Neural cell (in vitro differentiated cells): ENCODE measurements around the gene CEP170B. TPM values are rescaled to one million over a fixed set of nuclear protein-coding genes. Genes with fewer than 3 reads are reported as not detected.
"Not testable (repeated sequence)": the region's sequence is repeated elsewhere in the genome, so short reads cannot be mapped to it uniquely, and the experiment has no call there.

Experiments used
- H2AFZ ChIP-seq: fragments of 200-600, 300-800 bp; sonication (generic), shearing (Covaris generic); 2 replicates; pipeline ENCODE4 v1.6.0; 2014; ENCODE audit warnings: low read depth, mild to moderate bottlenecking, antibody characterized with exemption, low read length, moderate library complexity
- H3F3A ChIP-seq: fragments of 200-600 bp; shearing (Covaris generic); 2 replicates; pipeline ENCODE4 v1.6.1; 2016; ENCODE audit warnings: mild to moderate bottlenecking, moderate library complexity, mixed read lengths, antibody characterized with exemption, low read length; ENCODE audit not compliant: insufficient read depth, poor library complexity, severe bottlenecking
- H3K27ac ChIP-seq: fragments of 200-600, 300-800 bp; sonication (generic), shearing (Covaris generic); 2 replicates; pipeline ENCODE4 v1.5.1; 2014; ENCODE audit warnings: mild to moderate bottlenecking, low read length, moderate library complexity
- H3K27me3 ChIP-seq: fragments of 300-800, 200-600 bp; sonication (generic), shearing (Covaris generic); 2 replicates; pipeline ENCODE4 v1.6.0; 2014; ENCODE audit warnings: mild to moderate bottlenecking, low read depth, low read length, moderate library complexity; ENCODE audit not compliant: insufficient read depth
- H3K36me3 ChIP-seq: fragments of 300-800, 200-600 bp; sonication (generic), shearing (Covaris generic); 2 replicates; pipeline ENCODE4 v1.5.1; 2014; ENCODE audit warnings: mild to moderate bottlenecking, antibody characterized with exemption, low read length, moderate library complexity; ENCODE audit not compliant: insufficient read depth
- H3K4me2 ChIP-seq: fragments of 300-800, 200-600 bp; sonication (generic), shearing (Covaris generic); 2 replicates; pipeline ENCODE4 v1.6.0; 2014; ENCODE audit warnings: mild to moderate bottlenecking, low read length
- H3K4me3 ChIP-seq: fragments of 300-800, 200-600 bp; sonication (generic), shearing (Covaris generic); 2 replicates; pipeline ENCODE4 v1.5.1; 2014; ENCODE audit warnings: mild to moderate bottlenecking, low read length, moderate library complexity
- H3K79me2 ChIP-seq: fragments of 200-600 bp; shearing (Covaris generic); replicated peaks from 2 replicates; pipeline ENCODE4 v1.6.0; 2014; ENCODE audit warnings: mild to moderate bottlenecking, low read length, moderate library complexity; ENCODE audit not compliant: insufficient read depth
- H3K9ac ChIP-seq: fragments of 300-800, 200-600 bp; sonication (generic), shearing (Covaris generic); 2 replicates; pipeline ENCODE4 v1.6.1; 2016; ENCODE audit warnings: mild to moderate bottlenecking, low read length, mixed read lengths
- H3K9me2 ChIP-seq: fragments of 200-600 bp; shearing (Covaris generic); 2 replicates; pipeline ENCODE4 v1.6.1; 2016; ENCODE audit warnings: mild to moderate bottlenecking, low read length, mixed read lengths; ENCODE audit not compliant: insufficient read depth
- H3K9me3 ChIP-seq: fragments of 200-600, 300-800 bp; sonication (generic), shearing (Covaris generic); 2 replicates; pipeline ENCODE4 v1.6.1; 2016; ENCODE audit warnings: mild to moderate bottlenecking, mixed run types, low read length, moderate library complexity, mixed read lengths
- H4K20me1 ChIP-seq: fragments of 200-600 bp; shearing (Covaris generic); 2 replicates; pipeline ENCODE4 v1.6.1; 2016; ENCODE audit warnings: mild to moderate bottlenecking, mixed run types; ENCODE audit not compliant: insufficient read depth
- CTCF ChIP-seq: fragments of 450-650 bp; IDR thresholded peaks from 2 replicates; pipeline ENCODE4 v1.5.1; 2014; ENCODE audit warnings: antibody characterized with exemption, mild to moderate bottlenecking, moderate library complexity; ENCODE audit not compliant: poor library complexity, severe bottlenecking
- EP300 ChIP-seq: fragments of 450-650 bp; conservative IDR thresholded peaks from 2 replicates; pipeline ENCODE4 v1.6.1; 2014; ENCODE audit warnings: antibody characterized with exemption, mild to moderate bottlenecking, moderate library complexity; ENCODE audit not compliant: poor library complexity, severe bottlenecking
- EZH2 ChIP-seq: fragments of 200-600, 300-800 bp; shearing (Covaris generic), sonication (generic); IDR thresholded peaks from 2 replicates; pipeline ENCODE4 v1.6.1; 2014; ENCODE audit warnings: antibody characterized with exemption, low read length, borderline replicate concordance, mild to moderate bottlenecking; ENCODE audit not compliant: insufficient read depth, poor library complexity, severe bottlenecking
- MXI1 ChIP-seq: fragments of 450-650 bp; conservative IDR thresholded peaks from 2 replicates; pipeline ENCODE4 v1.6.1; 2014; ENCODE audit warnings: antibody characterized with exemption, mild to moderate bottlenecking; ENCODE audit not compliant: poor library complexity, severe bottlenecking
- POLR2AphosphoS5 ChIP-seq: IDR thresholded peaks from 2 replicates; pipeline ENCODE4 v1.6.1; 2012
- RAD21 ChIP-seq: fragments of 450-650 bp; conservative IDR thresholded peaks from 2 replicates; pipeline ENCODE4 v1.6.1; 2014; ENCODE audit warnings: antibody characterized with exemption, mild to moderate bottlenecking, moderate library complexity
- REST ChIP-seq: IDR thresholded peaks from 2 replicates; pipeline ENCODE4 v1.6.1; 2012; ENCODE audit warnings: borderline replicate concordance
- SMC3 ChIP-seq: fragments of 450-650 bp; conservative IDR thresholded peaks from 2 replicates; pipeline ENCODE4 v1.6.1; 2014; ENCODE audit warnings: antibody characterized with exemption, mild to moderate bottlenecking, moderate library complexity; ENCODE audit not compliant: poor library complexity
- TAF1 ChIP-seq: IDR thresholded peaks from 2 replicates; pipeline ENCODE4 v1.6.1; 2012; ENCODE audit warnings: low read depth
- polyA plus RNA-seq: library from polyadenylated mRNA; depleted of rRNA; stranded (reverse); fragments of >200 nt; gene quantifications from 2 replicates; pipeline ENCODE4 v1.2.3, GENCODE V29; 2014

Gene CEP170B
- polyA plus RNA-seq, 1 donor from 2014 or later, result 11.6 TPM

GRCh38 chr14:104941508-104942365 lies 76.7 kb downstream of the CEP170B start:
- H3K4me3 ChIP-seq, result no peak overlapping the region
- no peaks in the 10 kb centered on the region for H3K36me3 ChIP-seq
- H3K4me2 ChIP-seq, result no peak overlapping the region
- no peaks in the 10 kb centered on the region for H3K27me3 ChIP-seq
- no peaks in the 10 kb centered on the region for H3K9me2 ChIP-seq
- H3F3A ChIP-seq, result no peaks in the 10 kb centered on the region
- H4K20me1 ChIP-seq, result no peaks in the 10 kb centered on the region
- no peaks in the 10 kb centered on the region for H3K9me3 ChIP-seq
- no peak for TF ChIP-seq EZH2
- TF ChIP-seq CTCF, result no peak
- TF ChIP-seq TAF1, result no peak
- TF ChIP-seq POLR2AphosphoS5, result no peak
- no peak for TF ChIP-seq MXI1
- TF ChIP-seq SMC3, result no peak
- no peak overlapping the region for H2AFZ ChIP-seq
- no peak overlapping the region for H3K27ac ChIP-seq
- no peak overlapping the region for H3K9ac ChIP-seq
- no peaks in the 10 kb centered on the region for H3K79me2 ChIP-seq

GRCh38 chr14:104942586-104942985 lies 77.5 kb downstream of the CEP170B start:
- H3K4me2 ChIP-seq, result no peak overlapping the region
- H3K9me2 ChIP-seq, result no peaks in the 10 kb centered on the region
- TF ChIP-seq RAD21, result no peak
- no peak for TF ChIP-seq SMC3
- no peak for TF ChIP-seq MXI1
- TF ChIP-seq EZH2, result no peak
- no peak for TF ChIP-seq REST
- no peak for TF ChIP-seq EP300
- TF ChIP-seq TAF1, result no peak
- no peak for TF ChIP-seq POLR2AphosphoS5
- TF ChIP-seq CTCF, result no peak
- H3K27ac ChIP-seq, result no peak overlapping the region
- no peak overlapping the region for H2AFZ ChIP-seq
- H3K79me2 ChIP-seq, result no peaks in the 10 kb centered on the region
- H3K9ac ChIP-seq, result no peak overlapping the region
- H3K27me3 ChIP-seq, result no peaks in the 10 kb centered on the region
- H3K36me3 ChIP-seq, result no peaks in the 10 kb centered on the region
- H4K20me1 ChIP-seq, result no peaks in the 10 kb centered on the region
- H3K9me3 ChIP-seq, result no peaks in the 10 kb centered on the region
- H3F3A ChIP-seq, result no peaks in the 10 kb centered on the region
- H3K4me3 ChIP-seq, result no peak overlapping the region

DNA sequence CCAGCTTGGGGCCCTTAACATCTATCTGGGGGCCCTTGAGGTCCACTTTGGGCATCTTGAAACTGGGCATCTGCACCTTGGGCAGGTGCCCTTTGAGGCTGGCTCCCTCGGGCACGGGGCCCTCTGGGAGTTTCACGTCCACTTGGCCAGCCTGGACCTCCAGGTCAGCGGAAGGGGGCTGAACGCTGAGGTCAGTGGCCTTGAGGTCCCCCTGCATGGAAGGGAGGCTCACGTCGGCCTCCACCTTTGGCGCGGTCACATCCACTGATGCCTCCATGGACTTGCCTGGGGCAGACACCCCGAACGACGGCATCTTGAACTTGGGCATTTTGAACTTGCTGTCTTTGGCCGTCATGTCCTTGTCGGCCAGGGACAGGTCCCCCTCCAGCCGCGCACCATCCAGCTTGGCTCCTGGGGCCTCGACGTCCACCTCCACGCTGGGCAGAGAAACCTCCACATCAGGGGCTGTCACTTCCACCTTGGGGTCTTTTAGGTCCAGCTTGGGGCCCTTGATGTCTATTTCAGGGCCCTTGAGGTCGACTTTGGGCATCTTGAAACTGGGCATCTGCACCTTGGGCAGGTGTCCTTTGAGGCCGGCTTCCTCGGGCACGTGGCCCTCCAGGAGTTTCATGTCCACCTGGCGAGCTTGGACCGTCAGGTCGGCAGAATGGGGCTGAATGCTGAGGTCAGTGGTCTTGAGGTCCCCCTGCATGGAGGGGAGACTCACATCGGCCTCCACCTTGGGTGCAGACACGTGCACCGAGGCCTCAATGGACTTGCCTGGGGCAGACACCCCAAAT lies 78.3 kb downstream of the CEP170B start:
- H3K79me2 ChIP-seq, H3K27ac ChIP-seq, H3K9ac ChIP-seq, H3K4me2 ChIP-seq, H3K9me3 ChIP-seq, H3K9me2 ChIP-seq, H3F3A ChIP-seq, H2AFZ ChIP-seq, H3K36me3 ChIP-seq, H3K27me3 ChIP-seq, H3K4me3 ChIP-seq, H4K20me1 ChIP-seq: not testable (repeated sequence)

DNA sequence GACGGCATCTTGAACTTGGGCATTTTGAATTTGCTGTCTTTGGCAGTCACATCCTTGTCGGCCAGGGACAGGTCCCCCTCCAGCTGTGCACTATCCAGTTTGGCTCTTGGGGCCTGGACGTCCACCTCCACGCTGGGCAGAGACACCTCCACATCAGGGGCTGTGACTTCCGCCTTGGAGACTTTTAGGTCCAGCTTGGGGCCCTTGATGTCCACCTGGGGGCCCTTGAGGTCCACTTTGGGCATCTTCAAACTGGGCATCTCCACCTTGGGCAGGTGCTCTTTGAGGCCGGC lies 78.9 kb downstream of the CEP170B start:
- not testable (repeated sequence) for H3K27me3 ChIP-seq, H3K9me3 ChIP-seq, H3K9me2 ChIP-seq, H3F3A ChIP-seq, H3K36me3 ChIP-seq, H3K9ac ChIP-seq, H2AFZ ChIP-seq, H4K20me1 ChIP-seq, H3K79me2 ChIP-seq, H3K27ac ChIP-seq, H3K4me2 ChIP-seq, H3K4me3 ChIP-seq
